NCI-H128 (cell line): ENCODE measurements around the gene USP40.

Experiments used
- DNase-seq: peaks from one replicate; lab custom pipeline; 2025; ENCODE audit not compliant: unreplicated experiment; lab: John Stamatoyannopoulos, UW

Gene USP40

DNA sequence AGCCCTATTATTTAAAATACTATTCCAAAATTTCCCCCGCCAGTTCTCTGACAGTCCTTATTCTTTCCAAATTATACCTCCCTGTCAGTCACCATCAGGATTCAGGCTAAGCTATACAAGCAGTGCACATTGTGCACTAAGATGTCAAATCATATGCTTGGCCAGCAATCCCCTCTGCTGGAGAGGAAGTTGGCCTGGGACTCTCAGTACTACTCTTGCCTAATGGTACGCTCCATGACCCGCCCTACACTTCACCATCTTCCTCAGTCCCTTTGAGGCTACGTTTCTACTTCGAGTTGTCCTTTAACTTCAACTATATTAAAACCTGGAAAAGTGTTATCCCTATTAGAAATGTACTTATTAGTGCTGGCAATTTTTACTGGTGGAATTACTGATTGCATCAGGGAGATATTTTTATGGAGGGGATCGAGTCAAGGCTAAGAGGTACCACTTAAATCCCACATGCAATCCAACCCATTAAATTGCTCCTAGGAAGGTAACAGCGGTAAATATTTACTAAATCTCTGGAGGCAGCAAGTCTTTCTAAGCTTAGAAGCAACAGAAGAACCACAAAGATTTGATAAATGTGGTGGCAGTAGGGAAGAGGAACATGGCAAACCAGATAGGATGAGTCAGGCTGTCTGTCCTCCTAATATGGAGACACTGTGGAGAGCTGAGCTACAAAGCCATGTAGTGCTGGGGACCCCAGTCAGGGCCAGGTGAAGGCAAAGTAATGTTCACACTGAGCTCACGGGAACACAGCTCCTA, 2.7 kb downstream of the USP40 start:
- DNase-seq, result no peak

DNA sequence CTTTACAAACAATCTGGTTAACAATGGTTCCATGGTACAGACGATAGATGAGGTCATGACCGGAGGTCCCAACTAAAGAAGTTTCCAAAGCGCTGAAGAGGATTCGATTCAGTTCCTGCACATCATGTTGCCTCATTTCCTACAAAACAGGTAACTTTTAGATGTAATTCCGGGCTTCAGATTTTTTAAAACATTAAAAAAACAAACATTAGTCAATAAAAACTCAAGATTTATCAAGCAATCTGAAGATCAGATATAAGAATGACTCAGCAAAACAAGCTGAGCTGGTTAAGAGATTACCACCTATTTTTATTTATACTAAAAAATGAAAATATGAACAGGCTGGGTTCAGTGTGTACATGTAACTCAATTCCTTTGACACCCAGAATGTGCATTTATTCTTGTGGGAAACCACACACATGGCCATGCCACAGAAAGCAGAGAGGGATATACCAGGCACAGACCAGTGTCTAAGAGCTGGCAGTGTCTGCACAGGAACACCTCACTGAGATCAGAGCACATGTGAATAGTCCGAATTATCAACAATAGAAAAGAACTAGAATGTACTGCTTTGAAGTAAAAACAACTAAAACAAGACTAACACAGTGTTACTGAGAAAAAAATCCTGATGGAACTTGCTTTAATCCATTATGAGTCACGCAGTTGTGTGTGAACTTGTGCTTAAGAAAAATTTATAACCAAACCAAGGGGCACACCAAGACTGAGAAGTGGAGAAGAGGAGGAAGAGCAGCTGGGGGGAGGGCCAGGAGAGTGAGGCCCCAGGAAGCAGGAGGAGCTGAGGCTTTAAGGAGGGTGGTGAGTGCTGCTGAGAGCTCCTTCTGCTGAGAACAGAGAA, 9.5 kb downstream of the USP40 start:
- no peak for DNase-seq

DNA sequence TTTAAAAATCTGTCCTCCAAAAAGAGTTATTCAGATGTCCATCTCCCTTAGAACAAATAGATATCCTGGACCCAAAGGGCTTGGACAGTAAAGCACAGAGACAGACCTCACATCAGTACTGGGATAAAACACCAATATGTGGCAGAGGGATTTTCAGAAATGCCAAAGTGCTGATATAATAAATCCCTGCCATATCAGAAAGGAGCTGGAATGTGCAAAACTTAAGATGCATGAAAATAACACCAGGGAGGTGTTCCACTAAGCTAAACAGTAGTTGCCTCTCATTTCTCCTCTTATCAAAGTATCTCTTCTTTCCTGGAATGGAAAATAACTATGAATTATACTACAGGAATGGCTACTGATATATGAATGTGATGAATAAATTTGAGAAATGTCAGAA, 13.2 kb downstream of the USP40 start:
- DNase-seq, result no peak

DNA sequence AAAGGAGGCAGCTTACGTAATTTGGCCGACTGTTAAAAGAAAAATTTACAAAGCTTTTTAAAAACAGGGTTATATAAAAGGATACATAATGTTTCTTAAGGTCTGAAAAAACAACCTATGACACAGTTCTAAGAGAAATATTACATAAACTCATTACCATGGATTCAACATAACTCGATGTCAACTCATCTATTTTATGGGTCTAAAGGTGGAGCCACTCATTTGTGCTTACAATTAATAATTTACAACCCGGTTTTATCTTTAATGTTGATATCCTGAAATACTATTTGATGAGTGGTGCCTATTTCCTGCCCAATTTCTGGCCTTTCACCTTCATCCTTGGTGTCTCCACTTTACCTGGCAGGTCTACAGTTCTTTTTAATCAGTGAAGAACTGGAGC, 15.1 kb downstream of the USP40 start:
- no peak for DNase-seq

DNA sequence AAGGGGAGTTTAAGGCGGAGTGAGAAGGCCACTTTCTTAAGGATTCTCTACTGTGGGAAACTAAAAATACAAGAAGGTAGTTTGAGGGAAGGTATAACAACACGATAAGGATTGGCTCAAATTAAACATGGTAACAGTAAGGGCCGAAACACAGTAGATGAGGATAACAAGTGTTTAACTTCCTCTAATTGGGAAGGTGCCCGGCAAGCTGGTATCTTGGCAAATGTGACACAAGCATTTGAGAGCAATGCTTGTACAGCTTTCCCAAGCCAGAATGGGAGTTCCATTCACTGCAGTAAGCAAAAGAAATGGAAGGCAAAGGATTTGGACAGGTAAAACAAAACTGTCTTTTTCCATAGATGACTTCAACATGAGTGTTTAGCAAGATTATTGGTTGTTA, 19.8 kb downstream of the USP40 start:
- no peak for DNase-seq

DNA sequence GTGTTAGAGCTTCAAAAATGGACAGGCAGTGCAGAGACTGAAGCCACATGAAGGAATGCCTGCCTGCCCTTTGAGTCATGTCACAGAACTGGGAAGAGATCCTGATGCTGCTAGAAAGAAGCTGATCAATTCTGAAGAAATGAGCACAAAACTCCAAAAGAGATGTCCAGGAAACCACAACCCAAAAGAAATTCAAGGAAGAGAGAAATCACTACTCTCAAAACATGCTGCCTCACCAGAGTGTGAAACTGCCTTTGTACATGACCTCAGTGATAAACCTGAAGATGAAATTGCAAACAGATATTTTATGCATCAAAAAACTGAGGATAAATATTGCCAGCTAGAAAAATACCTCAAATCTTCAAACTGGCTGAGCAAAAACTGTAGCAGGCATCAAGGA, 20.5 kb downstream of the USP40 start:
- no peak for DNase-seq

DNA sequence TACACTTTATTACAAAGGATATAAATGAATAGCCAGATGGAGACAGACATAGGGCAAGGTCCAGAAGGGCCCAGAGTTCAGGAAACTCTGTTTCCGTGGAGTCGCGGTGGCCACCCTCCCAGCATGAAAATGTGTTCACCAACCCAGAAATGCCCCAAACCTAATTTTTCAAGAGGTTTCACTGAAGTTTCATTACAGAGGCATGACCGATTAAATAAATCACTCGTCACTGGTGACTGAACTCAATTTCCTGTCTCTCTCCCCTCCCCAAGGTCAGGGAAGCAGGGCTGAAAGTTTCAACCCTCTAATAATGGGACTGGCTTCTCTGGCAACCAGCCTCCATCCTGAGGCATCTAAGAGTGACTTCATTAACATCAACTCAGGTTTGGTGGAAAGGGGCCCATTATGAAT, 22.4 kb downstream of the USP40 start:
- no peak for DNase-seq

DNA sequence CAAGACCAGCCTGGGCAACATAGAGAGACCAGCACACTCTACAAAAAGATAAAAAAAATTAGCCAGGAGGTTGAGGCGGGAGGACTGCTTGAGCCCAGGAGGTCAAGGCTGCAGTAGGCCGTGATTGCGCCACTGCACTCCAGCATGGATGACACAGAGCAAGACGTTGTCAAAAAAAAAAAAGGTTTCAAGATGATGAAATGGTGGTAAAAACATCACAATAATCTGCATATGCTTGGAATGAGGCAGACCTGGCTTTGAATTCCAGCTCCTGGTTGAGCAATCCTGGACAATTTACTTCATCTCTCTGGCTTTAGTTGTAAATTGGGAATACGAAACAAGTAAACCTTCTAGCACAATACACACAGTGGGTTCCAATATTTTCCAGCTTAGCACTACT, 24.1 kb downstream of the USP40 start:
- no peak for DNase-seq

DNA sequence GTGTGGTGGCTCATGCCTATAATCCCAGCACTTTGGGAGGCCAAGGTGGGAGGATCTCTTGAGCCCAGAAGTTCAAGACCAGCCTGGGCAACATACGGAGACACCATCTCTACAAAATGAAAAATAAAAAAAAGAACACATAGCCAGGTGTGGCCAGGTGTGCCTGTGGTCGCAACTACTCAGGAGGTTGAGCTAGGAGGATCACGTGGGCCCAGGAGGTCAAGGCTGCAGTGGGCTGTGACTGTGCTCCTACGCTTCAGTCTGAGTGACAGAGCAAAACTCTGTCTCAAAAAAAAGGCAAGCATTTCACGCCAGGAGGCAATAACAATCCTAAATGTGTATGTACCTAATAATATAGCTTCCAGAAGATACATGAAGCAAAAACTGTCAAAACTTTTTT, 27.8 kb downstream of the USP40 start:
- DNase-seq, result no peak

DNA sequence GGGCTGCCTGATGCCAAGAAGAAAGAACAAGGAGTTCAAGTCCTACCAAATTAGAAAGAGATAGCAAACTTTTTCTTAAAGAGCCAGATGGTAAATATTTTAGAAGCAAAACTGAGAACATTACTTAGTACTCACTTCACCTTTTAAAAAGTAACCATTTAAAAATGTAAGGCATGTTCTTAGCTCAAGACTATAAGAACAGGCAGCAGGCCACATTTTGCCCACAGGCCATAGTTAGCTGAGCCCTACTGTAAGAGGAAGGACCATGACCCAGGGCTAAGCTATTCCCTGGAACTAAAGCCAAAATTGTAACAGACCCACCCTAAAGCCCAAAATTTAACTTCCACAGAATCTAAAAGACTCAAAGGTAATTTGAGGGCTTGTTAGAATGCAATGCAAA, 31.3 kb downstream of the USP40 start:
- no peak for DNase-seq

DNA sequence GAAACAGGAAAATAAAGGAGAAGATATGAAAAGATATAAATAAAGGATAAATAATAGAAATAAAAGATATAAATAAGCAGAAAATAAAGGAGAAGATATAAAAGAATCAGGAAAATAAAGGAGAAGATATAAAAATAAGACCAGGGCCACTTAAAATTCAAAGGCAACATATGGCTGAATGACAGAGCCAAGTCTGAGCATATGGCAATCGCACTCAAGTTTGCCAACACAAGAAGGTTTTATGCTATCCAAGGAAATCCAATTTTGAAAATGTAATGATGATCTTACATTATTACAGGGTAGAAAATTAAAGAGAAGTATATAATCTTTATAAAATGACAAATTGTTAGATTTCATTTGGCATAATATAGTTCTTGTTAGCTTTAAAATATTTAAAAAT, 33.6 kb downstream of the USP40 start:
- no peak for DNase-seq

DNA sequence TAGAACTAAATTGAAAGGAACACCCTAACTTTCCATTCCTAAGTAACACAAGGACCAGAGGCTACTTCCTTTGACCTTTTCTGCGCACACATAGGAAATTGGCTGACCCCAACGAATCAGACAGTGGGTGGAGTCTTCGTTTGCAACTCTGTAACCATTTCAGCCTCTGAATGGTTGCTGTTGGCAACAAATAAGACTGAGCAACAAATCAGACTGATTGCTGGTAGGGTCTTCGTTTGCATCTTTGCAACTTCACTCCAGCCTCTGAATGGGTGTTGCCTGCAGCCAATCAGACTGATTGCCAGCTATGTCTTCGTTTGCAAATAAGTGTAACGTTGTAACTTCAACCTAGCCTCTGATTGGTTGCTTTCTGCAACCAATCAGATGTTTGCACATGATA, 34.6 kb downstream of the USP40 start:
- no peak for DNase-seq

DNA sequence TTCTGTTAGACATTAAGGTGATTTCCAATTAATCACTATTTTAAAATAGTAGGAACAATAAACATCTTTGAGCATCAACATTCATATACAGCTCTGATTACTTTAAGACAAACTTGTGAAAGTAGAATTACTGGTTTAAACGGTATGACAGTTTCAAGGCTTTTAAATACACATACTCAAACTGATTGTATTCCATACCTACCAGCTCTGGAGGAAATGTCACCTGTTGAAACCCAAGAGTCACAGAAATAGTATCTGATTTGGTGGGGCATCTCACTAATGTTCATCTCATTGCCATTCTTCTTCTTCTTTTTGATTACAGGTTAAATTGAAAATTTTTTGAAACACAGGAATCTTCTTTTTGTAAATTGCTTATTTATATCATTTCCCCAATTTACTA, 36.2 kb downstream of the USP40 start:
- no peak for DNase-seq

DNA sequence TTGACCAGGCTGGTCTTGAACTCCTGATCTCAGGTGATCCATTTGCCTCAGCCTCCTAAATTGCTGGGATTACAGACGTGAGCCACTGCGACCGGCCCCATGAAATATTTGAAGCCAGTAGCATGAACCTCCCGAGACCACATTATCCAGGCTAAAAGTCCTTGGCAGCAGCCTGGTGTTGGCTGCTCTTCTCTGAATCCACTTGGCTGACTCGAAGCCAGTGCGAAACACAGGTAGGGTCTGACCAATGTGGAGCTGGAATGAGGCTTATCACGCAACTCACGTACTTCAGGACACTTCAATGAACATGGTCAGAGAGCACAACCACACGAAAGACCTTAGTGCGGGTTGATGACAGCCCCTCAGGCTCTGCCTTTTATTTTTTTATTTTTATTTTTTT, 38.4 kb downstream of the USP40 start:
- no peak for DNase-seq

DNA sequence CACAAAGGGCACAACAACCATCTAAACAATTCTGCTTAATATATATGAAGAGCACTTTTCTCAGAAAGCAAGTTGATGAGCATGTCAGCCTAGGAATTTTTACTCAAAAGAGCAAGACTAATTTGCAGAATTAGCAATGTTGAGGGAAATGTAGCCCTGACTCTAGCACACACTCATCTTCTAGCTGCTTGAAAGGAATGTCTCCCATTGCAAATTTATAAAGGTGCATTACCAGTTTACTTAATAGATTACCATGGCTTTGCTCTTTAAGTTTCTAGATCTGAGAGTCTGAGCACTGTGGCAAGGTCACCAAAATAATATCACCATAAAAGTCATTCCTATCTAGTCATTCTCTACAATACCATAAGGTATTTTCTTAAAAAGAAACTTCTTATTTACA, 40.8 kb downstream of the USP40 start:
- no peak for DNase-seq

DNA sequence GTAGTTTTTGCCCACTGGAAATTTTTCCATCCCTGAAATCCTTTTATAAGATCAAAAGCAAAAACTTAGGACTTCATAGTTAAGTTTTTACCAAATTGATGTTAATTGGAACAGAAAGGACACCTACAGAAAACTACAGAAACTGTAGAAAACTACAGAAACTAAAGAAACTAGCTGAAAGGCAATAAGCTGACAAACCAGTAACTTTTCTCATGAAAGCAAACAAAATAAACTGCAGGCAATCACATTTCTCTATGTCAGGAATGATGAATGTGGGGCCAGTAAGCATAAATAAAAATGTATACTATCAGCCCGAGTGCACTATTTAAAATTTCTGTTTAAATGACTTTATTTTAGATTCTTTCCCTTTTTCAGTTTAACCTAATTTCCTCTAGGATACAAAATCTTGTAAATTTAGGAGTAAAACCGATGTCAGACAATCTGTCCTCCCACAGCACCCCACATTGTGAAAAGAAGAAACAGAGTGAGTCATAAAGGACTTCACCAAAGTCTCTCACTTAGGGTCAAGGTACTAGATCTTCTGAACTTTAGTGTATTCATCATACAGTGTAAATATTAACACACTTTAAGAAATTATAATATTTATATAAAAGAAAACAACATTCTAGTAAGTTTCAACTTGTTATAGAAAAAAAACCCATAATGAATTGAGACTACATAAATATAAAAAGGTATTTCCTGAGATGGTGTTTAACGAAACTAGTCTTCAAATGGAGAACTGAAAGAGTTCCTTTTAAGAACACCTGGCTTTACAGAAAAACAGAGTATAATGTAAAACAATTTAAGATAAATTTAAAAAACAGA, 46.6 kb downstream of the USP40 start:
- DNase-seq, result no peak

DNA sequence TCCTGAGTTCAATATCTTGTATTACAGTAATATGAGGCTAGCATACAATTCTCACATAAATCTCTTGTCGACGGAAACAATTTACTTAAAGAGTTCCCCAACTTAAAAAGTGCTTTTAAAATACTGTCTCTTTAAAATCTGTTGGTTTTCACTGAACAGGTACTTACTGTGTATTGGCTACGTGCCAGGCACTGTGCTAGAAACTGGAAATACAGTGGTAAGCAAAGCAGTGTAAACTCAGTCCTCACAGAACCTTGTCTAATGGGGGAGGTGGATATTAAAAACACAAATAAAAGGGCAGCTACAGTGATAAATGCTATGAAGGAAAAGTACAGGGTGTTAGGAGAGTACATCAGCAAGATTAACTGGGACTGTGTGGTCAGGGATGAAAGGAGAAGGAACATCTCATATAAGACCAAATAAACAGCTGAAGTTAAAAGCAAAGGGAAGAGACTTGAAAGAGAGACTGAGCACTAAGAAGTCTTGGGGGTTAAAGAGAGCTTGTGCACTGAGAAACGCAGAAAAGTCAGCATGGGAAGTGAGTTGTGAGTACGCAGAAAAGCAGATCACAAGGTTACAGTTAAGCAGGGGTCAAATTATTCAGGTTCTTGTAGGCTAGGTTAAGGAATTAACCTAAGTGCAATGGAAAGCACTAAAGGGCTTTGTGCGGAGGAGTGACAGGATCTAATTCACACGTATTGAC, 52.5 kb downstream of the USP40 start:
- no peak for DNase-seq

DNA sequence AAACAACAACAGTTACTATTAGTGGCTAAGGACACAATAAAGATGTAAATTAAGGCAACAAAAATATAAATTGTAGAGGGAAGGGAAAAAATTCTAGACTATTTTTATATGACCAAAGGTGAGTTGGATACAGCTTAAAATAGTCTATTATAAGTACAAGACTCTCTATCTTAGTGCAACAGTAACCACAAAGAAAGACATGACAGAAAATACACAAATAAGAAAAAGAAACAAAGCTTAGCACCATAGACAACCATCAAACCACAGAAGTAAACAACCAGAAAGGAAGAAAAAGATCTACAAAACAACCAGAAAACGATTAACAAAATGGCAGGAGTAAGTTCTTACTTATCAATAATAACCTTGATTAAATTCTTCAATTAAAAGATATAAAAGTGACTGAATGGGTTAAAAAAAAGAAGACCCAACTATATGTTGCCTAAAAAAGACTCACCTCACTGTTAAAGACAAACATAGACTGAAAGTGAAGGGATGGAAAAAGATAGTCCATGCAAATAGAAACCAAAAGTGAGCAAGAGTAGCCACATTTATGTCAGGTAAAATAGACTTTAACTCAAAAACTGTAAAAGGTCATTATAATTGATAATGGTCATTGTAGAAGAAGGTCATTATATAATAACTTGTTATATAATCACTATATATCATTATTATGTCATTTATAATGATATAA, 62.5 kb downstream of the USP40 start:
- DNase-seq, result no peak

DNA sequence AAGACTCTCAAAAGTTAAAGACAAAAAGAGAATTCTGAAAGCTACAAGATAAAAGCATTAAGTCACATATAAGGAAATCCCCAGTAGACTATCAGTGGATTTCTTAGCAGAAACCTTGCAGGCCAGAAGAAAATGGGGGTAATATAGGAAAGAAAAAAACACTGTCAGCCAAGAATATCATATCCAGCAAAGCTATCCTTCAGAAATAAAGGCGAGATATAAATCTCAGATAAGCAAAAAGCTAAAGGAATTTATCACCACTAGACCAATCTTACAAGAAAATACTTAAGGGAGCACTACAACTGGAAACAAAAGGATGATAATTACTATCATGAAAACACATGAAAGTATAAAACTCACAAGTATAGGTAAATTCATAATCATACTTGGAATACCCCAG, 63.1 kb downstream of the USP40 start:
- DNase-seq, result no peak
